GM19452 (cell line): ENCODE measurements around the gene CBLN4.

Experiments
- ATAC-seq: cut with Tn5 transposase; IDR thresholded peaks from one replicate; pipeline ENCODE4 v1.9.1; 2021; ENCODE audit not compliant: unreplicated experiment

CBLN4 gene

GRCh38 chr20:56005389-56005715 lies at the start of gene CBLN4:
Gene CBLN4, minus strand, starts transcription at chr20:56005519. Its CDS starts 1,348 bp downstream, at chr20:56004171.
- ATAC-seq = no peak

GRCh38 chr20:56043227-56043626 lies 37.9 kb upstream of the CBLN4 start:
- ATAC-seq = no peak

DNA sequence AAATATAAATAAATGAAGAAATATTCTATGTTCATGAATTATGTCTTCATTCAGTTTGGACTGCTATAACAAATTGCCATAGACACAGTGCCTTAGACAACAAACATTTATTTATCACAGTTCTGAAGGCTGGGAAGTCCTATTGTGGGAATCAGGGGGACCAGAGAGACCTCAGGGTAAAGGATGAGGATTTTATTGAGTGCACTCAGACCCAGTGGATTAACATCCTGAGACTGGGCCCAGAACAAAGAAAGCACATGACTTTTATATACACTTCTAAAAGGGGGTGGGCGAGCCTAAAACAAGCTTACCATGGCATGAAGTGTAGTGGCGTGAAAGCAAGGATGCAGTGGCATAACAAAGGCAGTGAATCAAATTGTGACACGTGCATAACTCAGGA lies 26.9 kb upstream of the CBLN4 start:
- no peak for ATAC-seq

DNA sequence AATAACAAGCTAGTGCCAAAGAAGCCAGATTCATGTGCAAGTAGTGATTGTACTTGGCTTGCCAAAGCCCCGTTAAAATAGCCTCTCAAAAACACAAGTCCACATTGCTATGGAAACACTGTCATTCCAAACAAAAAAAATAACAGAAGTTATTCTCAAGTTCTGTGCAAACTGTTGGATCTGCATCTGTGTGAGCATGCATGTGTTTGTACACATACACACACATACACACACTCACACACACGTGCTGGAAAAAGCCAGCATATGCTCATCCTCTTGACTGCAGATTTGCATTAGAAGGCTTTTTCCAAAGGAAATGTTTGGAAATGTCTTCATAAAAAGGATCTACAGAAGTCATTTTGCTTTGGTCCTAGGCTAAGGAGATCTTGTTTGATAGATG lies 13.4 kb upstream of the CBLN4 start:
- ATAC-seq = no peak

GRCh38 chr20:56018194-56018593 lies 12.9 kb upstream of the CBLN4 start:
- no peak for ATAC-seq

GRCh38 chr20:56017560-56017959 lies 12.2 kb upstream of the CBLN4 start:
- no peak for ATAC-seq

GRCh38 chr20:56014998-56015397 lies 9.7 kb upstream of the CBLN4 start:
- no peak for ATAC-seq

GRCh38 chr20:56014151-56014550 lies 8.8 kb upstream of the CBLN4 start:
- ATAC-seq = no peak

GRCh38 chr20:56004611-56005388 lies 519 bp downstream of the CBLN4 start:
- ATAC-seq = no peak

GRCh38 chr20:56004007-56004406 lies 1.3 kb downstream of the CBLN4 start:
- ATAC-seq = no peak

DNA sequence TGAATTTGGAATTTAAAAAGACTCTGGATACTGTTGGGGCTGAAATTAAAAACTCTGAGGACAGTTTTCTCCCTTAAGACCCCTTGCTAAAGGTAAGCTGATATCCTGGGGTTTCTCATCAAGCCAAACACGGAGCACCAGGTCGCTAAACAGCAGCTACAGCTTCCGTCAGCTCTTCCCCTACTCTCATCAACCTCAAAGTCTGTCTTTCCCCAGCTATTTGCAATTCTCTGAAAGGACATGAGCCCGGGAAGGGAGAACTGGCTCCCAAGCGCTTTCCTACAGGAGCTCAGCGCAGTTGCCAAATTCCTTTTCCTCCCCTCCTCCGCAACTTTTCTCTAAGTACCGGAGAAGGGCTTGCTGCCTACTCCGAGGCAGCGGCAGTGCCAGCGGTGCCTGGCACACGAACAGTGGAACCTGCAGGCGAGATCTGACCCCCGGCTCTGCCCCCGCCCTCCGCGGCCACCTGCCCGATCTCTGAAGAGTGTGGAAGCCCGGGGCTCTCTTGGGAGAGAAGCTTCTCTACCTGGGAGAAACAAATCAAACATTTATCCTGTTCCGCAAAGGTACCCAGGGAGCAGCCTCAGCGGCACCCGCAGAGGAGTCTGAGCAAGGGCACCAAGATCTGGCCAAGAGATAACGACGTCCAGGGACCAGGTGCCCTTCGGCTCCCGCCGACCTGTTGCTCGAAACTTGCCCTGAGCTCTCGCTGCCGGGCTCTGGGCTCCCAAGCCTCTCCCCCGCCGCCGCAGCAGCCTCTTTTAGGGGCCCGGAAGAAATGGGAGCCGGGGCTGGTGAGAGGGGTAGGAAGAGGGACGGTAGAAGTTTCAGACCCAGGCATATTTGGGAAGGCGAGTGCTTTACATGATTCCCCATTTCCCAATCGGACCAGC lies 2.2 kb downstream of the CBLN4 start:
- ATAC-seq = no peak

GRCh38 chr20:56001890-56002289 lies 3.4 kb downstream of the CBLN4 start:
- ATAC-seq = no peak

DNA sequence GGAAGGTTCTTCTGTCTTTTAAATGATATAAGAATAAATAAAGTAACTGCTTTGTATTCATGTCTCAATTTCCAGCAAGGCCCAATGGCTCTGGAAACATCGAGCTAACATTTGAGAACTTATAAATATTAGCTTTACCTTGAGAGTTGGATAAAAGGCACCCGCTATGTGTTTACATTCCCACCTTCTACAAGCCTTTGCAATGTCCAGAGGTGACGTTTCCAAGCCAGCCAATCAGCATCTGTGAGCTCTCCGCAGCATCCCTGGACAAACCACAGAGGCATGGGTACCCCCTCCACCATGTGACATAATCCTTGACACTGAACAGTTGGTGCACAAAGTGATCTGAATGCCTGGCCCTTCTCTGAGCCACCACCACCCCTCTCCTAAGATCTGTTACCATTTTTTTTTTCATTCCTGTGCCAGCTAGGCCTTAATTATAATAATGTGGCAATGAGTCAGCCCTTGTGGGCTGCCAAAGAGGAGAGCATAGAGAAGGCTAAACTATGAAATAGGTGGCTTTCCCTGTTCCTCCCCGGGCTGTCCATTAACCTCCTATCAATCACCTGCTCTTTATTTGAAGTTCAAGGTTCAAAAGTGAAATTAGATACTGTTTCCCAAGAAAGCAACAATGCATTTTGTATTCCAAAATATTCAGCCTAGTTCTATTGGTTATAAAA lies 4.1 kb downstream of the CBLN4 start:
- no peak for ATAC-seq

- ATAC-seq = no peak
These were observed 26.8 kb downstream of the CBLN4 start for GRCh38 chr20:55978550-55978949.

GRCh38 chr20:55977690-55978459 lies 27.4 kb downstream of the CBLN4 start:
- ATAC-seq = no peak

DNA sequence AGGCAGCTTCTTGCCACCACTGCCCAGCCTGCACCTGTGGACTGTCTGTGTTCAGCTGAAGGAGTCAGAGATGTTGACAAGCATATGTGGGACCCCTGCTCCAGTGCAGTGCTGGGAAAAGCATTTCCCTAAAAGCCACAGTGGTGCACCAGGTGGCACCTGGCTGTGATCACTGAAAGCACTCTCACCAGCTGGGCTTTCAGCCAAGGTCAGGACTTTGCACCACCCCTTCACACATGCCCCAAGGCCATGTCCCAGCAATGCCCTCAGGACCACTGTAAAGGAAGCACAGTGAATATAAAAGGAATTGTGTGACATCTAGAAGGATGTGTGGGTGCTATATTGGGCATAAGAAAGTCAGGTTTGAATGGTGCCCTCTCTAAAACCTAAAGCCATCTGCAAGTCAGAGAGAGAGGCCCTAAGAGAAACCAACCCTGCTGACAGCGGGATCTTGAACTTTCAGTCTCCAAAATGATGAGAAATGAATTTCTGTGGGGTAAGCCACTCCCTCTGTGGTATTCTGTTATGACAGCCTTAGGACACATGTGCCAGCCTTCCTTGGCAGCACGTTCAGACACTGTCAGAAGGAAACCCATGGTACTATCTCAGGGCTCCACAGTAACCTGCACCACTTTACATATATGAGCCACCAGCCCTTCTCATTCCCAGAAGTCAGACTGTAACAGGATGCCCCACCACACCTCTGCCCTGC lies 30.7 kb downstream of the CBLN4 start:
- no peak for ATAC-seq

DNA sequence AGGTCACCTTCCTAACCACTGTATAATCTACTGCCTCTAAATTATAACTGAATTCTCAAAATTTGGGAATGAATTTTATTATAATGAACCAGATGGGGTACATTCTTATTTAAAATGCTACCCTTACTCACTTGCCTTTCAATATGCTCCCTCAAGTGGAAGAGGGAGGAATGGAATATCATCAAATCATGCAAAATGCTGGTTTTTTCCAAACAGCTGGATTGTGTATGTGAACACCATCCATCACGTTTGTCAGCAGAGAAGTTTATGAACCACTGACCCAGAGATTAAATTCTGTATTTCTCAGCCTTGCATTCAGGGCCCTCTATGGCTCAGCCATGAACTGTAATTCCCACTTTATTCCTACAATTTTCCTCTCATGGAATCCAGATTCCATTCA lies 40.5 kb downstream of the CBLN4 start:
- ATAC-seq = no peak

DNA sequence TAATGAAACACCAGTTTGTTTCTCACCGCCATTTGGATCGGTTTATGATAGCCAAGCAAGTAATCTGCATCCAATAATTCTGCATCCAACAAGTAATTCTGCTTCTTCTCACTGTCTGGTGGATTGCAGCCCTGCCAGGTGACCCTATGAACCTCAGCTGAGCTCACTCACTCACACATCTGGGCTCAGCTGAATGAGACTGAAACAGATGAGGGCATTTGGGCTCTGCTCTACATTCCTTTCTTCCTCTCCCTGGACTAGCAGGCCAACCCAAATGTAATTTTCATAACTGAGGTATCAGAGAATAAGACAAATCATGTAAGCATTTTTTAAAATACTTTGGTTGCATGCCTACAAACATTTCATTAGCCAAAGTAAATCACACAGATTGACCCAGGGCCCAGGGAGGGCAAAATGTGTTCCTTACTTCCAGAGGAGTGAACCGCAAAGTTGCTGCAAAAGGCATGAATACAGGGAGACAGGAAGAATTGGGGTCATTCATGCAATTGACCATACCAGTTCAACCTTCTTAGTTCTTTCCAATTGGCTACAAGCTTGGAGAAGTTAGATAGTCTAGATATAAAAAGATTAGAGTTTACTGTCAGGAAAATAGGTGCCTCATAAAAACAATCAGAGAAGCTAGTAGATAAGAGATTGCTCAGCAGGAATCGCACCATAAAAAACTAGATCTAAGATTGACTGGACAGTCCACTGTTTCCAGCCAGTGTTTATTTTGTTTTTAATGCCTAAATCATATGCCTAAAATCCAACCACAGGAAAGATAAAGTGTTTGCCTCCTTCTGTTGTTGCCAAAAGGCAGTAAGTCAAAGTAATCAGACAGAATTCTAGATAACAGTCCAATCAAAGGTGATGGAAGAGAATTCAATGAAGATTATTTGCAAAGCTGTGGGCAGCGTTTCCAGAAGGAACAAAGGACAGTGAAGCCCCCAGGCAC lies 43.7 kb downstream of the CBLN4 start:
- ATAC-seq = no peak

GRCh38 chr20:55953201-55953600 lies 52.1 kb downstream of the CBLN4 start:
- ATAC-seq = no peak
